Esophagus muscularis mucosa (tissue), 4 donors: ENCODE results near the gene CPNE7.

ENCODE experiments used
- CTCF ChIP-seq, 3 experiments: fragments of 200-600 bp in 2 of 3; fragments of 450-650 bp in 1 of 3; sonication (generic) in 2 of 3; IDR thresholded peaks; one replicate each; pipeline ENCODE4 v1.5.1; 2017 to 2019; ENCODE audit warnings: antibody characterized with exemption in 3 of 3, mild to moderate bottlenecking in 2 of 3, moderate library complexity in 1 of 3
- EP300 ChIP-seq: sonication (generic); formaldehyde crosslinking; IDR thresholded peaks from one replicate; pipeline ENCODE4 v1.6.1; 2017; ENCODE audit warnings: antibody characterized with exemption
- POLR2A ChIP-seq: fragments of 450-650 bp; IDR thresholded peaks from one replicate; pipeline ENCODE4 v1.6.1; 2017; ENCODE audit warnings: antibody characterized with exemption, moderate library complexity, mild to moderate bottlenecking, low read depth
- POLR2AphosphoS5 ChIP-seq, 2 donors: sonication (generic); formaldehyde crosslinking; IDR thresholded peaks; one replicate each; pipeline ENCODE4 v1.6.1; 2017; ENCODE audit warnings: antibody characterized with exemption in 2 of 2

GRCh38 chr16:89561884-89562599 lies 13.5 kb upstream of the CPNE7 start:
- TF ChIP-seq CTCF (IDR thresholded peaks at IDR 0.05), result no peak
- TF ChIP-seq POLR2A, result no peak
- TF ChIP-seq EP300, result no peak
- no peak for TF ChIP-seq POLR2AphosphoS5 (IDR thresholded peaks at IDR 0.05)
